GM12892 (cell line): ENCODE results near the gene HDAC4.

Experiments
- DNase-seq: peaks from one replicate; pipeline ENCODE4 v3.0.0; 2011; ENCODE audit not compliant: insufficient read length
- FAIRE-seq: peaks from 2 replicates; lab custom pipeline; 2011; peaks lifted over from hg19 to GRCh38; lab: Jason Lieb, UNC
- POLR2A ChIP-seq: IDR thresholded peaks from 2 replicates; pipeline ENCODE4 v1.6.1; 2011; ENCODE audit warnings: low read depth, low read length, control low read depth
- POLR2AphosphoS5 ChIP-seq: IDR thresholded peaks from 2 replicates; pipeline ENCODE4 v1.6.1; 2011; ENCODE audit warnings: low read depth, low read length, control low read depth
- TAF1 ChIP-seq: IDR thresholded peaks from 2 replicates; pipeline ENCODE4 v1.6.1; 2011; ENCODE audit warnings: low read depth, mild to moderate bottlenecking, control low read depth, low read length, borderline replicate concordance

Gene HDAC4

GRCh38 chr2:239215988-239216613 is 184.7 kb downstream of the HDAC4 start:
- no peak for FAIRE-seq

DNA sequence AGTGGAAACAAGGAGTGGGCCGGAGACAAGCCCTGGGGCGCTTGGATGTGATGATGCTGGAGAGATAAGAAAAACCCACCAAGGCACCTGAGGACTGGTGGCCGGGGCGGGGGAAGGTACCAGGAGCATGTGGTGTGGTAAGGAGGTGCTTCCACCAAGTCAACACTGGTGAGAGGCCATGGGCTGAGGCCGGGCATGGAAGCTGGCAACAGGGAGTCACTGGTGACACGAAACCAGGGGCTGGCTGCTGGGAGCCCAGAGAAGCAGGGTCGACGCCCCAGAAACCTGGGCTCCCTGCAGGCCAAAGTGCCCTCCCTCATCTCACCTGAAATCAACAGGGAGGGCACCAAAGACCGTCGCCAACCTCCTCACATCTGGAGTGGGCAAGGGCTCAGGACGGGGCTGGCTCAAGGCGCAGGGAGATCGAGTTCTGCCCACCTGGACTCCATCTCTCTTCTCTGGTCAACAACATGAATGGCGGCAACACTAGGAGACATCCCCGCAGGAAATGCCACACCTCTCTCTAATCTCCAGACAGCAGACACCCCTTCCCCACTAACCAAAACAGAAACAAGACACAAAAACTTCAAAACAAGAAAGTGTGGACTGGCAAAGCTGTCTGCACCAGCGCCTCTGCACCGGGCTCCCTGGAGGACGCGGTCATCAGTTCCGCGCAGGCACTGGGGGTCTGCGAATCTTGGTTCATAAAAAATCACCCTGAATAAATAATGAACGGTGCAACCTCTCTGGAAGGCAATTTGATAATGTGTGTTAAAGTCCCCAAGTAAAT is 185.5 kb downstream of the HDAC4 start:
- FAIRE-seq: no peak
- DNase-seq: no peak
- TF ChIP-seq TAF1 (no peak), POLR2A (no peak), POLR2AphosphoS5 (no peak)

More at GRCh38 chr2:239215988-239216613, 184.7 kb downstream of the HDAC4 start:
- TF ChIP-seq POLR2AphosphoS5 (no peak), POLR2A (no peak), TAF1 (no peak)
- no peak for DNase-seq

DNA sequence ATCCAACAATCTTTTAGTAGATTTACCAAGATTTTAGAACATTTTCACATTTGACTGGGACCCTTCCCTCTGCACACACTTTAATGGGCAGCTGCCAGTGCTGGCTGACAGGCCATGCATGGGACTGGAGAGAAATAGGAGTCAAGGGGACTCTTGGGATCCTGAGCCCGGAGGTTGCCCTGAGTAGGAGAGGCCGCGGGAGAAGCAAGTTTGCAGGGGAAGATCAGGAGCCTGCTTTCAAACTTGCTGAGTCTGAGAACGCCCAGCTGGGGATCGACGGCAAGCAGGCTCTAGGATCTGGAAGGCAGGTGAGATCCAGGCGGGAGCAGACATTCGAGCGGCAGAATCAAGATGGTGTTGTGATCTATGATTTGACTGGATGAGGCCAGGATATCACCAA is 186.1 kb downstream of the HDAC4 start:
- FAIRE-seq (no peak), DNase-seq (no peak)
- TF ChIP-seq TAF1 (no peak), POLR2AphosphoS5 (no peak), POLR2A (no peak)

- TF ChIP-seq TAF1: no peak
- TF ChIP-seq POLR2A: no peak
- TF ChIP-seq POLR2AphosphoS5: no peak
- FAIRE-seq (no peak), DNase-seq (no peak)
Measured at GRCh38 chr2:239213643-239214101, 187.1 kb downstream of the HDAC4 start.

- no peak for DNase-seq
- TF ChIP-seq TAF1: no peak
- no peak for TF ChIP-seq POLR2A
- TF ChIP-seq POLR2AphosphoS5: no peak
- FAIRE-seq: no peak
Measured at GRCh38 chr2:239212929-239213642, 187.7 kb downstream of the HDAC4 start.

DNA sequence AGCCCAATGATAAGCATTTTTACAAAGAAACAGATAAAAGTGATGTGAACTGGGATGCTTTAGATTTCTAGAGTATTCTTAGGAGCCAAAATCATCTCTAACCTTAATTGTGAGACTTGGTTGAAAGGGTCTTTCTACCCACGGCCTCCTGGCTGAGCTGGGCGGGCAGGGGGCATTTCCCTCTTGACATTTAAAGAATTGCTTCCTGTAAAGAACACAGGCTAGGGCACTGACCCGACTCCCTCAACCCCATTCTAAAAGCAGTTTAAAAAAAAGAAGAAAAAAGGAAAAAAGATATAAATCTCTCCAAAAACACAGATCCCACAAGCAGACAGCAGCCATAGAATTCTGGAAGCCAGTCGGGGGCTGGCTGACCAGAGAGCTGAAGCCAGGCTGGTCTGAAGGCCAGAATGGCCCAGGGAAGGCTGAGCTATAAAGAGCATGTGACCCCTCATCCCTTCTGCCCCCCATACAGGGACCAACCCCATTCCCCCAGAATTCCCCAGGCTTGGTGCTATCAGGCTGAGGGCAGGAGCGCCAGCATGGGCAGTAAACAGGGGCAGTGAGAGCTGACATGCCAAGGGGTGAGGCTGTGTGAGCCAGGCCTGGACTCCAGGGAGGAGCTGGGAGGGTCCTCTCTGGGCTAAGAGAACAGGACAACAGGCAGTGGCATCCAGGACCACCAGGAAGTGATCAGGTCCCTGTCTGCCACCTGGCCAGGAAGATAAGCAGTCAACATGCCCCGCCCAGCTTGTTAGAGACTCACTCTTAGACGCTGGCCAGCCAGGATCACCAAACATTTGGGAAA is 188.5 kb downstream of the HDAC4 start:
- TF ChIP-seq TAF1 (no peak), POLR2AphosphoS5 (no peak), POLR2A (no peak)
- DNase-seq: no peak
- FAIRE-seq: no peak

- DNase-seq (no peak), FAIRE-seq (no peak)
- TF ChIP-seq POLR2AphosphoS5 (no peak), POLR2A (no peak), TAF1 (no peak)
Measured at GRCh38 chr2:239211396-239212094, 189.3 kb downstream of the HDAC4 start.

GRCh38 chr2:239209783-239210182 is 191.0 kb downstream of the HDAC4 start:
- no peak for TF ChIP-seq POLR2AphosphoS5
- TF ChIP-seq POLR2A: no peak
- no peak for TF ChIP-seq TAF1
- FAIRE-seq: no peak
- no peak for DNase-seq

DNA sequence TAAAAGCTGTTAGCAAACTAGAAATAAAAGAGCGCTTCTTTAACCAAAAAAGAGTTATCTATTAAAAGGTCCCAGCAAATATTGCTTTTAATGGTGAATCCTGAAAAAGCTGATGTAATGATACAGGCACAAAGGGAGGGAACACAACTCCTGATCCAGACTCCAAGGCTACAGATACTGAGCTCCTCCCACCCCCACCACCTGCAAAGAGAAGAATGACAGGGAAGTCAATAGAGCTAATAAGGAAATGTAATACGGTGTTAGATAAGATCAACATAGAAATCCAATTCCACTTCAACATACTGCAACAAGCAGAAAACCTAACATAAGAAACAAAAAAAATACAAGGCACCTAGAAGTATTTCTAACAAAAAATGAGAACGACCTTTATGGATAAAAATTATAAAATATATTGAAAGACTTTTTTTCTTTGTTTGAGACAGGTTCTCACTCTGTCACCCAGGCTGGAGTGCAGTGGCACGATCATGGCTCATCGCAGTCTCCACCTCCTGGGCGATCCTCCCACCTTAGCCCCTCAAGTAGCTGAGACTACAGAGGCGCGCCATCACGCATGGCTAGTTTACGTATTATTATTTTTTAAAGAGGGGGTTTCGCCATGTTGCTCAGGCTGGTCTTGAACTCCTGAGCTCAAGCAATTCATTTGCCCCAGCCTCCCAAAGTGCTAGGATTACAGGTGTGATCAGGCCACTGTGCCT is 192.2 kb downstream of the HDAC4 start:
- no peak for FAIRE-seq
- no peak for TF ChIP-seq TAF1
- TF ChIP-seq POLR2AphosphoS5: no peak
- no peak for TF ChIP-seq POLR2A
- no peak for DNase-seq
